Effector CD8-positive, alpha-beta T cell (primary cell): Measurements from ENCODE around the gene PGGHG.
A peak's percentile ranks its signal among the peaks of the same experiment; 100 is the strongest.
"Not testable (repeated sequence)": the region's sequence is repeated elsewhere in the genome, so short reads cannot be mapped to it uniquely, and the experiment has no call there.

Source experiments
- DNase-seq: peaks from one replicate; lab custom pipeline; 2025; lab: John Stamatoyannopoulos, UW
- total RNA-seq, 4 experiments: gene quantifications; one replicate each; lab custom pipeline; 2026; lab: John Stamatoyannopoulos, UW

PGGHG gene
- 213 to 680 (median 275) reads per million in 4 experiments for total RNA-seq

- peak; percentile 47 for DNase-seq
These were observed at the start of gene PGGHG for GRCh38 chr11:288478-289397. TSS of gene PGGHG (plus strand) at chr11:289126. CDS start at chr11:289817, 691 bp downstream.

GRCh38 chr11:240315-240714, 48.6 kb upstream of the PGGHG start:
- no peak for DNase-seq

GRCh38 chr11:241634-242033, 47.3 kb upstream of the PGGHG start:
- no peak for DNase-seq

- no peak for DNase-seq
These were observed 44.5 kb upstream of the PGGHG start for GRCh38 chr11:244376-244775.

- DNase-seq: no peak
These were observed 39.9 kb upstream of the PGGHG start for GRCh38 chr11:249062-249461.

GRCh38 chr11:250274-250673, 38.7 kb upstream of the PGGHG start:
- DNase-seq: no peak

- peak; percentile 75 for DNase-seq
These were observed 38.1 kb upstream of the PGGHG start for GRCh38 chr11:250740-251299.

- no peak for DNase-seq
These were observed 37.4 kb upstream of the PGGHG start for GRCh38 chr11:251550-251949.

GRCh38 chr11:252666-253065, 36.3 kb upstream of the PGGHG start:
- no peak for DNase-seq

GRCh38 chr11:253160-253885, 35.6 kb upstream of the PGGHG start:
- no peak for DNase-seq

GRCh38 chr11:253886-254270, 35.0 kb upstream of the PGGHG start:
- no peak for DNase-seq

GRCh38 chr11:255176-255575, 33.8 kb upstream of the PGGHG start:
- DNase-seq: no peak

- no peak for DNase-seq
These were observed 33.1 kb upstream of the PGGHG start for GRCh38 chr11:255816-256215.

GRCh38 chr11:256952-257737, 31.8 kb upstream of the PGGHG start:
- DNase-seq: no peak

- DNase-seq: no peak
These were observed 31.0 kb upstream of the PGGHG start for GRCh38 chr11:257766-258493.

GRCh38 chr11:259413-259812, 29.5 kb upstream of the PGGHG start:
- DNase-seq: no peak

GRCh38 chr11:261624-262023, 27.3 kb upstream of the PGGHG start:
- DNase-seq: no peak

- DNase-seq: no peak
These were observed 22.1 kb upstream of the PGGHG start for GRCh38 chr11:266676-267439.

GRCh38 chr11:267491-267994, 21.4 kb upstream of the PGGHG start:
- peak; percentile 64 for DNase-seq

GRCh38 chr11:268716-269145, 20.2 kb upstream of the PGGHG start:
- not testable (repeated sequence) for DNase-seq
